EH (cell line): Measurements from ENCODE around the gene TNFAIP8L2.

Experiments
- DNase-seq: peaks from one replicate; pipeline ENCODE4 v3.0.0-alpha.2; 2015; ENCODE audit warnings: low read depth

The TNFAIP8L2 gene

GRCh38 chr1:151156515-151156819 is at the start of gene TNFAIP8L2:
TSS of gene TNFAIP8L2 (plus strand) at chr1:151156649. CDS start at chr1:151158698, 2,049 bp downstream.
- DNase-seq, result no peak

- peak; percentile 54 for DNase-seq
These were observed 49.6 kb upstream of the TNFAIP8L2 start for GRCh38 chr1:151106894-151107293.

- no peak for DNase-seq
These were observed 48.1 kb upstream of the TNFAIP8L2 start for GRCh38 chr1:151108331-151108730.

GRCh38 chr1:151113877-151114276 is 42.6 kb upstream of the TNFAIP8L2 start:
- DNase-seq, result no peak

- no peak for DNase-seq
These were observed 31.6 kb upstream of the TNFAIP8L2 start for GRCh38 chr1:151124763-151125403.

GRCh38 chr1:151128800-151129199 is 27.6 kb upstream of the TNFAIP8L2 start:
- DNase-seq, result no peak

- DNase-seq, result peak; percentile 86
These were observed 25.4 kb upstream of the TNFAIP8L2 start for GRCh38 chr1:151130987-151131586.

- no peak for DNase-seq
These were observed 24.6 kb upstream of the TNFAIP8L2 start for GRCh38 chr1:151131701-151132334.

GRCh38 chr1:151132335-151133017 is 24.0 kb upstream of the TNFAIP8L2 start:
- DNase-seq, result no peak

- no peak for DNase-seq
These were observed 23.2 kb upstream of the TNFAIP8L2 start for GRCh38 chr1:151133018-151133806.

GRCh38 chr1:151134396-151134795 is 22.1 kb upstream of the TNFAIP8L2 start:
- no peak for DNase-seq

GRCh38 chr1:151134991-151135390 is 21.5 kb upstream of the TNFAIP8L2 start:
- DNase-seq, result no peak

- no peak for DNase-seq
These were observed 20.7 kb upstream of the TNFAIP8L2 start for GRCh38 chr1:151135433-151136385.

- DNase-seq, result no peak
These were observed 18.7 kb upstream of the TNFAIP8L2 start for GRCh38 chr1:151137789-151138188.

- no peak for DNase-seq
These were observed 13.9 kb upstream of the TNFAIP8L2 start for GRCh38 chr1:151142411-151143056.

- DNase-seq, result no peak
These were observed 13.4 kb upstream of the TNFAIP8L2 start for GRCh38 chr1:151143057-151143435.

- no peak for DNase-seq
These were observed 12.5 kb upstream of the TNFAIP8L2 start for GRCh38 chr1:151143986-151144385.

- no peak for DNase-seq
These were observed 11.8 kb upstream of the TNFAIP8L2 start for GRCh38 chr1:151144474-151145303.

- peak; percentile 35 for DNase-seq
These were observed 11.0 kb upstream of the TNFAIP8L2 start for GRCh38 chr1:151145304-151146071.
